ENCODE results near the gene CAND2.

DNA sequence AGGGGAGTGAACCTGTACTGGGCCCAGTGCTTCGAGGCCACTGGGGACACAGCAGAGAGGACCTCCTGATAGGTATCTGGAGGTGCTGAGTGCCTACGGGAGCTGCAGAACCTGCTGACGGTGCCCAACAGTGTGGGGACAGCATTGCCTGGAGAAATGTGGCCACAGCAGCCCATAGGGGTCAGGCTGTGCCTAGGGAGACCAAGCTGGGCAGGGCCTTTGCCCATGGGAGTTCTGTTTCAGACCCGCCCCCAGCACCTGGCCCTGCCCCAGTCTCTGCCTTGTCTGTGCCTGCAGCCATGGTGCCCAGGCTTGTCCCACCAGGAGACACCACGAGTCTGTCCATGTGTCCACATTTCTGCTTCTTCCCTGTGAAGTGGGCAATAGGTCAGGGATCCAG, 60.1 kb downstream of the CAND2 start:
- TF ChIP-seq EZH2 (IDR thresholded peaks at IDR 0.05; ENCODE audit: insufficient read depth, poor library complexity, severe bottlenecking) (no peak), EZH2phosphoT487 (IDR thresholded peaks at IDR 0.05; ENCODE audit: insufficient read depth, low read depth) (no peak)
